Hepatocyte (in vitro differentiated cells): ENCODE data around the gene SCAI.
"Not testable (repeated sequence)": the region's sequence is repeated elsewhere in the genome, so short reads cannot be mapped to it uniquely, and the experiment has no call there.

ENCODE experiments used
- EZH2 ChIP-seq: fragments of 200-600 bp; sonication (generic); IDR thresholded peaks from 2 replicates; pipeline ENCODE4 v1.6.1; 2016; ENCODE audit warnings: antibody characterized with exemption, mild to moderate bottlenecking, borderline replicate concordance
- TF ChIP-seq, protein P1 (sequence below): fragments of 200-600 bp; sonication (generic); IDR thresholded peaks from 2 replicates; pipeline ENCODE4 v1.5.1; 2016; ENCODE audit warnings: antibody characterized with exemption, mild to moderate bottlenecking; ENCODE audit not compliant: poor library complexity

DNA sequence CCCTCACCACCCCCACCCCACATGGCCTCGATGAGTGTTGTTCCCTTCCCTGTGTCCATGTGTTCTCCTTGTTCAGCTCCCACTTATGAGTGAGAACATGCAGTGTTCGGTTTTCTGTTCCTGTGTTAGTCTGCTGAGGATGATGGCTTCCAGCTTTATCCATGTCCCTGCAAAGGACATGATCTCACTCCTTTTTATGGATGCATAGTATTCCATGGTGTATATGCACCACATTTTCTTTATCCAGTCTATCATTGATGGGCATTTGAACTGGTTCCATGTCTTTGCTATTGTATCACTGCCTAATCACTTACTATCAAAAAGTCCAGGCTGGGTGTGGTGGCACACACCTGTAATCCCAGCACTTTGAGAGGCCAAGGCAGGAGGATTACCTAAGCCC, 24.6 kb downstream of the SCAI start:
- TF ChIP-seq, protein P1, sequence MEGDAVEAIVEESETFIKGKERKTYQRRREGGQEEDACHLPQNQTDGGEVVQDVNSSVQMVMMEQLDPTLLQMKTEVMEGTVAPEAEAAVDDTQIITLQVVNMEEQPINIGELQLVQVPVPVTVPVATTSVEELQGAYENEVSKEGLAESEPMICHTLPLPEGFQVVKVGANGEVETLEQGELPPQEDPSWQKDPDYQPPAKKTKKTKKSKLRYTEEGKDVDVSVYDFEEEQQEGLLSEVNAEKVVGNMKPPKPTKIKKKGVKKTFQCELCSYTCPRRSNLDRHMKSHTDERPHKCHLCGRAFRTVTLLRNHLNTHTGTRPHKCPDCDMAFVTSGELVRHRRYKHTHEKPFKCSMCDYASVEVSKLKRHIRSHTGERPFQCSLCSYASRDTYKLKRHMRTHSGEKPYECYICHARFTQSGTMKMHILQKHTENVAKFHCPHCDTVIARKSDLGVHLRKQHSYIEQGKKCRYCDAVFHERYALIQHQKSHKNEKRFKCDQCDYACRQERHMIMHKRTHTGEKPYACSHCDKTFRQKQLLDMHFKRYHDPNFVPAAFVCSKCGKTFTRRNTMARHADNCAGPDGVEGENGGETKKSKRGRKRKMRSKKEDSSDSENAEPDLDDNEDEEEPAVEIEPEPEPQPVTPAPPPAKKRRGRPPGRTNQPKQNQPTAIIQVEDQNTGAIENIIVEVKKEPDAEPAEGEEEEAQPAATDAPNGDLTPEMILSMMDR = not testable (repeated sequence)
- TF ChIP-seq EZH2 = not testable (repeated sequence)
